GM18507 (cell line): Measurements from ENCODE around the gene HGS.

Source experiments
- DNase-seq: peaks from one replicate; pipeline ENCODE4 v3.0.0; 2011; ENCODE audit warnings: low read depth; ENCODE audit not compliant: insufficient read length; ENCODE audit errors: extremely low spot score
- FAIRE-seq: peaks from 2 replicates; lab custom pipeline; 2011; peaks lifted over from hg19 to GRCh38; lab: Jason Lieb, UNC

The HGS gene

GRCh38 chr17:81680150-81680549 lies 3.7 kb upstream of the HGS start:
- no peak for DNase-seq
- FAIRE-seq: no peak

- FAIRE-seq: no peak
- no peak for DNase-seq
Observed at GRCh38 chr17:81681672-81682071, 2.1 kb upstream of the HGS start.

DNA sequence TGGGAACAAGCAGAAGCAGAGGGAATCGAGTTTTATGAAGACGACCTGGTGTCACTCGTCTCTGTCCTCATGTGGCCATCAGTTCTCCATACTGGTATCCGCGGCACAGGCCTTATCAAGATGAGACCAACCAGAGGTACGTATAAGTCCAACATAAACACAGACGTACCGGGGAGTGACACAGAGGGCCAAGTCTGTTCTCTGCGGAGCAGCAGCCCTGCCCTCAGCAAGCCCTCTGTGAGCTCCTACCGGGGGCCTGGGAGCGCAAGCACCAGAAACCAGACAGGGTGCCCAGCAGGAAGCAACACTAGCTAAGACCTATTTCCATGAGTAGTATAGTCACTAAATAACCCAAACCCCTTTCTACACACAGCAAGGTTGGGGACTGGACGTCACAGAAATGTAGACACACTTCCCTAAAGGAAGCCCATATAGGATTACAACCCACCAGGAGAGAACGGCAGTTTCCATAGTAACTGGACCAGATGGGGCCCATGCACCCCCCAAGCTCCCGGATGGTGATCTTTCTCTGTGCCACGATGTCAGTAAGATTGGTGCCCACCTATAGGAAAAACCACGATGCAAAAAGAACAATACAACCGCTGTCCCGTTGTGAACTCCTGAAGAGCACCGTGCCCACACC lies 1.1 kb upstream of the HGS start:
- DNase-seq (no peak), FAIRE-seq (no peak)

DNA sequence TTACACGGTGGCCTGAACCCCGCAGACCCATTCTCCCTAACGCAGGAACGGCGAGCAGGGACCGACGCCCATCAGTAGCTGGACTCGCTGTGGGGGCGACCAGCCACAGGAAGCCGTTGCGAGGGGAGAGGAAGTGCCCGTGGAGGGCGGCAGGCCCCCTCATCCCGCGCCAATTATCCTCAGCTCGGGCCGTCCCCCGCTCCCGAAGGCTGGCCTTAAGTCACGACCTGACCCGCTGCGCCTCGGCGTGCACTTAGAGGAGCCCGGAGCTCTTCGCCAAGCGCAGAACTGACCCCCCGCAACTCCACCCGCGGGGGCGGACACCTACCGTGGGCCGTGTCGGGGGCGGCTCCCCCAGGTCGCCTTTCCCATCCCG lies 615 bp upstream of the HGS start:
- no peak for FAIRE-seq

DNA sequence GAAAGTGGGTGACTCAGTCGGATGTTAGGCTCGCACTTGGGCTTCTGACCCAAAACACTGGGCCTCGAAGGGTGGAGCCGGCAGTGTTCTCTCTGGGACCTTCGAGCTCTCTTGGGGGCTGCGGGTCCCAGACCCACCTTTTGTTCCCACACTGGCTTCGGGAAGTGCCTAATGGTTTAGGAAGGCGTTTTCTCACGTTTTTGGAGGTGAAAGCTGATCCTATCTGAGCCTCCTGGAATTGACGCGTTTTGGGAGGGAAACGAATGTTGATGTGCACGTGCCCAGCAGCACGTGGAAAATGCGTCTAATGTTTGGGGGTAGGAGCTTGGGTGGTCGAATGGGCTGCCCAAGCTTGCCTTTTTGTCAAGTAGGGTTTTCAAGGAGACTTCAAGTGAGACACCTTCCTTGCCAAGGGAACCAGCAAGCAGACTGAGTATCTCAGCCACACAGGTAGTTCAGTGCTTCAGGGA lies 666 bp downstream of the HGS start:
- DNase-seq (no peak), FAIRE-seq (no peak)

More for the DNA sequence above, 615 bp upstream of the HGS start:
- no peak for DNase-seq

- FAIRE-seq (no peak), DNase-seq (no peak)
Observed at GRCh38 chr17:81685108-81685507, 1.3 kb downstream of the HGS start.

DNA sequence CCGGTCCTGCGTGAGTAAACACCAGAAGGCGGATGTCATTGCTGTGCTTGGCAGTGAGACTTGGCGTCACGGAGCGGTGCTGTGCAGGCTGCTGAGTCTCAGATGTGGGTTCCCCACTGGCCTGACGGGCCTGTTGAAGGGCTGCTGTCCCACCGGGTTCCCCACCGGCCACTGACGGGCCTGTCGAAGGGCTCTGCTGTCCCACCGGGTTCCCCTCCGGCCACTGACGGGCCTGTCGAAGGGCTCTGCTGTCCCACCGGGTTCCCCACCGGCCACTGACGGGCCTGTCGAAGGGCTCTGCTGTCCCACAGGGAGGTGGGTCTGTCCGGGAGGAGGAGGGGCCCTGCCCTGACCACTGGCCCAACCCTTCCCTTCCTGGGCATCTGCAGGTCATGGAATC lies 2.8 kb downstream of the HGS start:
- FAIRE-seq (no peak), DNase-seq (no peak)

DNA sequence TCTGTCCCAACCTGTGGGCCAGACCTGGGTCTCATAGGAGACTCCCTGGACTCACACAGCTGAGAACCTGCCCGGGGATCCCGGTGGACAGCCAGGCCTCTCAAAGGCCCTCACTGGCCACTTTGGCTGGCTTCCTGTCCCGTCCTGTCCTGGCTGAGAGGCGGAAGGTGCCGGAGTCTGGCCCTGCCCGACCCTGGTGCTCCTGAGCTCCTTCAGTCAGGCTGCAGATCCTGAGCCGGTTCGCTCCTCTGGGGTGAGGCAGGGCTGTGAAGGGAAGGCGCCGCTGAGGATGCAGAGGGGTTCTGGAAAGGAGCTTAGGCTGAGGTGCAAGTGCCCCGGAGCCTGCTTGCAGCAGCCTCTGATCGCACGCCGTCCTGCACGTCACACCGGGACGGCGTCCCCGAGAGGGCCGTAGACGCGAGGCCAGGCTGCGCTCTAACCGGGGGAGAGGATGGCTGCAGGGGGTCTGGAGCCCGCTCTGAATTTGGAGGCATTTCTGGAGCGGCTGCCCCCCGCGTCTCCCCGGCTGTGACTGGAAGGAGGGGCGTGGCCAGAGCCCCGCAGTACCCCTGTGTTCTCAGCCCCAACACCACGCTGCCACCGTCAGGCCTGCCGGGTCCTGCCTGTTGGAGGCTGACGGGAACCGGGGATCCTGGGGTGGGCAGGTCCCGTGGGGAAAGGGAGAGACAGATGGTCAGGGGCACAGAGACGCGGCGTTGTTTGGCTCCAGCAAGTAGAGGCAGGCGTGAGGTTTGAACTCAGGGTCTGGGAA lies 4.1 kb downstream of the HGS start:
- no peak for DNase-seq
- FAIRE-seq: no peak

- FAIRE-seq (no peak), DNase-seq (no peak)
Observed at GRCh38 chr17:81688616-81689015, 4.8 kb downstream of the HGS start.

- no peak for FAIRE-seq
- no peak for DNase-seq
Observed at GRCh38 chr17:81690066-81690465, 6.3 kb downstream of the HGS start.

DNA sequence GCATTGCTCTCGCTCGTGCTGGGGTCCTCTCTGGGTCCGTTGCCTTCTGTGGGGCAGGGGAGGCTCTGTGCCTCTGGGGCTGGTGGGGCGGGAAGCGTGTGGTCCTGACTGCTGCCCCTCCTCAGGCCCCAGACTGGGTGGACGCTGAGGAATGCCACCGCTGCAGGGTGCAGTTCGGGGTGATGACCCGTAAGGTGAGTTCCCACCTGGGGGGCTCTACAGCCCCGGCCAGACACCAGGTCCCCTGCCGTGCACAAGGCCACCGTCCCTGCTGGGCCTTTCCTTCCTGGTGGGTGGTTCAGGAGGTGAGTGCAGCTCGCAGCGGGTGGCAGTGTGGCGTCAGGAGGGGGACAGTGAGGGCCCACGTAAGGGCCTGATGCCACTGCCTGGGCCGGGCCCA lies 6.7 kb downstream of the HGS start:
- no peak for FAIRE-seq
- DNase-seq: no peak

GRCh38 chr17:81691196-81691595 lies 7.4 kb downstream of the HGS start:
- FAIRE-seq (no peak), DNase-seq (no peak)

DNA sequence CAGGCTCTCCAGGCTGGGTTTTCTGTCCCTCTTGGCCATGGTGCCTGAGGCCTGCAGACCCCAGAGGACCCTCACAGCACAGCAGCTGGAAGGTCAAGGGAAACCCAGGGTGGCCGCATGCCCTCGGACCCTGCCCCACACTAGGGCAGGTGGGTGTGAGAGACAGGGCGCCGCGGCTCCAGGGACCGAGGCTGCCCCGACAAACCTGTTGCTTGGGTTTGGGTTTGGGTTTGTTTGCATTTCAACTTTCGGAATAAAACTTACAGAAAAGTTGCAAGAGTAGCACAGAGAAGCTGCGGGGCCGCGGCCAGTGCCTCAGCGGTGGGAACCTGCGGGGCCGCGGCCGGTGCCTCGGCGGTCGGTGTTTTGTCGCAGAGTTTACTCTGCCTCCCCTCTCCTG lies 7.8 kb downstream of the HGS start:
- FAIRE-seq (no peak), DNase-seq (no peak)

DNA sequence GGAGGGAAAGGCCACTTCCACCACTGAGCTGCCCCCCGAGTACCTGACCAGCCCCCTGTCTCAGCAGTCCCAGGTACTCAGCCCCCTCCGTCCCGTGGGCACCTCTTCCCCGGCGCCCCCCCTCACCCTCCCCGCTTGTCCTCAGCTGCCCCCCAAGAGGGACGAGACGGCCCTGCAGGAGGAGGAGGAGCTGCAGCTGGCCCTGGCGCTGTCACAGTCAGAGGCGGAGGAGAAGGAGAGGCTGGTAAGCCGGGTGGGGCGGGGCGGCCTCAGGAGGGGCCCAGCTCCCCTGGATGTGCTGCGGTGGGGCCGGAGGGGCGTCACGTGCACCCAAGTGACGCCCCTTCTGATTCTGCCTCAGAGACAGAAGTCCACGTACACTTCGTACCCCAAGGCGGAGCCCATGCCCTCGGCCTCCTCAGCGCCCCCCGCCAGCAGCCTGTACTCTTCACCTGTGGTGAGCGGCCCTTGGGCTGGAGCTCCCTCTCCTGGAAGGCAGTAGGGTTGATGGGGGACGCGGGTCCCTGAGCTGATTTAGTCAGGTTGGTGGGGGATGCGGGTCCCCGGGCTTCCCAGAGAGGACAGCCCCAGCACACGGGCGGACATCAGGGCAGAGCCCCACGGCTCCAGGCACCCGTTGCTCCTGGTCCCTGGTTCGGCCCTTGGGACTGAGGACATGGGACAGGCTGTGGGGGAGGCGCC lies 9.8 kb downstream of the HGS start:
- DNase-seq (no peak), FAIRE-seq (no peak)

DNA sequence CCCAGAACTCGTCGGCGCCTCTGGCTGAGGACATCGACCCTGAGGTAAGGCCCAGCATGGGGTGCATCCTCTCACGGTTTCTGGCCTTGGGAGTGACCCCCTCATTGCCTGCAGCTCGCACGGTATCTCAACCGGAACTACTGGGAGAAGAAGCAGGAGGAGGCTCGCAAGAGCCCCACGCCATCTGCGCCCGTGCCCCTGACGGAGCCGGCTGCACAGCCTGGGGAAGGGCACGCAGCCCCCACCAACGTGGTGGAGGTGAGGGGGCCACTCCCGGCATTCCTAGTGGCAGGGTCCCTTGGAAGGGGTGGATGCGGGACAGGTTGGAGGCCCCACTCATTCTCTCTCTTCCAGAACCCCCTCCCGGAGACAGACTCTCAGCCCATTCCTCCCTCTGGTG lies 11.0 kb downstream of the HGS start:
- DNase-seq (no peak), FAIRE-seq (no peak)

DNA sequence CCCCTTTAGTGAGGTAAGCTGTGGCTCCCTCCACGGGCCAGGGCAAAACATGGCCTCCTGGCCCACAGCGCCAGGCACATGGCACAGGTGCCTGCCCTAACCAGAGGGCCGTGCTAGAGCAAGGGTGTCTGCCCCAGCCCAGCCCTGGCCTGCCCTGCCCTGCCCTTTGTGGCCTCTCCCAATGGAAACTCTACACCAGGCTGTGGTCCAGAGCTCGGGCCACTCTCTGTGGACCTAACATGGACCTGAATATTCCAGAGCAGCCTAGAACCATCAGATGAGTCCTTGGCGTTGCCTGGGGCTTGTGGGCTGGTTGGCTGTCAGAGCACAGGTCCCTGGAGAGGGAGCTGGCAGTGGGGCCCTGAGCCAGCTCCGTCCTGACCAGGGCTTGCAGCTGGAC lies 11.4 kb downstream of the HGS start:
- DNase-seq (no peak), FAIRE-seq (no peak)

DNA sequence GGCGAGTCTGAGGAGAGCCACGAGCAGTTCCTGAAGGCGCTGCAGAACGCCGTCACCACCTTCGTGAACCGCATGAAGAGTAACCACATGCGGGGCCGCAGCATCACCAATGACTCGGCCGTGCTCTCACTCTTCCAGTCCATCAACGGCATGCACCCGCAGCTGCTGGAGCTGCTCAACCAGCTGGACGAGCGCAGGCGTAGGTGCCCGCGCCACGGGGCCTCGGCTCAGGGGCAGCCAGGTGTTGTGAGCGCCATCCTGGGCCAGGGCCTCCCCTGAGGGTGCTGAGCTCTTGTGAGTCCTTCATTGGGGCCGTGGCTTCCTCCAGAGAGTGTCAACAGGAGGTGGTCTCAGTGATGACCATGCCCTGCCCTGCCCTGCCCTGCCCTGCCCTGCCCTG lies 12.0 kb downstream of the HGS start:
- DNase-seq: no peak
- FAIRE-seq: no peak

- DNase-seq (no peak), FAIRE-seq (no peak)
Observed at GRCh38 chr17:81696218-81696941, 12.6 kb downstream of the HGS start.

DNA sequence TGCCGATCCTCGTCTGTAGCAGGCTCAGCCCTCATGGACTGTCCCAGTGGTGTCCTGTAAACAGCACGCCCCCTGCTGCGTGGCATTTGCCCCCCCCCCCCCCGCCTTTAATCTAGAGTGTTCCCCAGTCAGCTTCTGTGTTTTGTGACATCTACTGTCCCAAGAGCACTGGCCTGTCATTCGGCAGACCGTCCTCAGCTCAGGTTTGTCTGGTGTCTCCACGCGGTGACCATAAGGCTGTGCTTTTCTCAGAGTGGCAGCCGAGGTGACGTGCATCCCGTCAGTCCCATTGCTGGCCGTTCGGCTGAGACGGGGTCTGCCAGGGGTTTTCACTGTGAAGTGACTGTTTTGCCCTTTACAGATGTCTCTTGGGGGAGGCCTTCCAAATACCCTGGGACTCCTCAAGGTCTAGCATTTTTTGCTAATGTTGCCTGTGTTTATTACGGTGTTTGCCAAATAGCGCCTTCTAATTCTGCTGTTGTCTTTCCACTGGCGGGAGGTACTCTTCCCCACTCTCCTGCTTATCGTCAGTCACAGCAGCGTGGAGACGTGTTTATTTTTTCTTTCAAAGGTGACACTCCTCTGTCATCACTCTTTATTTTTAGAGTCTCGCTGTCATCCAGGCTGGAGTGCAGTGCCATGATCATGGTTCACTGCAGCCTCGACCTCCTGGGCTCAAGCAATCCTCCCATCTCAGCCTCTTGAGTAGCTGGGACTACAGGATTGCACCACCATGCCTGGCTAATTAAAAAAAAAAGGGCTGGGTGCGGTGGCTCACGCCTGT lies 13.6 kb downstream of the HGS start:
- FAIRE-seq: no peak

More for the DNA sequence above, 13.6 kb downstream of the HGS start:
- no peak for DNase-seq
